C4-2B (cell line): Measurements from ENCODE around the gene STAP2.

Experiments
- CTCF ChIP-seq: fragments of 450-650 bp; conservative IDR thresholded peaks from 2 replicates; pipeline ENCODE4 v1.5.1; 2017; ENCODE audit warnings: mild to moderate bottlenecking
- ZFX ChIP-seq: fragments of 450-650 bp; IDR thresholded peaks from 2 replicates; pipeline ENCODE4 v1.6.1; 2017

- TF ChIP-seq CTCF (no peak), ZFX (no peak)
Observed at GRCh38 chr19:4367781-4368127, 29.1 kb upstream of the STAP2 start.
